Panc1 (cell line): ENCODE measurements around the gene TPBGL. TPM values are rescaled to one million over a fixed set of nuclear protein-coding genes. Genes with fewer than 3 reads are reported as not detected.

Experiments
- ATAC-seq: fragments of 200-7000 bp; cut with Tn5 transposase; 2 replicates; pipeline ENCODE4 v1.9.1; 2020; ENCODE audit warnings: mild to moderate bottlenecking, moderate library complexity
- Bru-seq: library from RNA; stranded (reverse); fragments of 400-500 nt; gene quantifications from one replicate; lab custom pipeline; 2021; lab: Mats Ljungman, UMichigan
- BruChase-seq, 2 experiments: library from RNA; stranded (reverse); fragments of 400-500 nt; gene quantifications; one replicate each; lab custom pipeline; 2021; lab: Mats Ljungman, UMichigan
- BruUV-seq: library from RNA; stranded (reverse); fragments of 400-500 nt; replicated peaks from 2 replicates; lab custom pipeline; 2021; lab: Mats Ljungman, UMichigan
- CTCF ChIA-PET: fragments of 300-600 bp; sonication (Branson Sonifier 250); formaldehyde crosslinking; loops from one replicate; lab custom pipeline; 2022; ENCODE audit warnings: antibody characterized with exemption; lab: Charles Lee
- POLR2A ChIA-PET: fragments of 300-600 bp; sonication (Branson Sonifier 250); formaldehyde crosslinking; loops from one replicate; lab custom pipeline; 2022; ENCODE audit warnings: antibody characterized with exemption; lab: Charles Lee
- DNase-seq: peaks from one replicate; pipeline ENCODE4 v3.0.0-alpha.2; 2010; ENCODE audit warnings: low read depth, low spot score
- H3K27ac ChIP-seq: 2 replicates; pipeline ENCODE4 v1.5.1; 2011; ENCODE audit warnings: mild to moderate bottlenecking, low read length, inconsistent platforms
- H3K27me3 ChIP-seq: fragments of 200-500 bp; sonication (Bioruptor generic); 2 replicates; pipeline ENCODE4 v1.6.0; 2014; ENCODE audit warnings: low read length, inconsistent platforms; ENCODE audit not compliant: control insufficient read depth, insufficient read depth
- H3K36me3 ChIP-seq: fragments of 200-500 bp; sonication (Bioruptor generic); 2 replicates; pipeline ENCODE4 v1.5.1; 2014; ENCODE audit warnings: inconsistent platforms, mild to moderate bottlenecking, low read length, moderate library complexity; ENCODE audit not compliant: control insufficient read depth, insufficient read depth
- H3K4me1 ChIP-seq: 2 replicates; pipeline ENCODE4 v1.5.1; 2011; ENCODE audit warnings: inconsistent platforms, mild to moderate bottlenecking, low read length, moderate library complexity; ENCODE audit not compliant: control insufficient read depth, insufficient read depth
- H3K4me3 ChIP-seq, 2 experiments: 2 replicates each; pipeline ENCODE4 v1.5.1; 2011 to 2012; ENCODE audit warnings: low read depth in 2 of 2, low read length in 2 of 2, mild to moderate bottlenecking in 2 of 2, inconsistent platforms in 1 of 2, moderate library complexity in 1 of 2
- H3K9me3 ChIP-seq: fragments of 200-500 bp; sonication (Bioruptor generic); 2 replicates; pipeline ENCODE4 v1.5.1; 2014; ENCODE audit warnings: low read depth, mild to moderate bottlenecking, inconsistent platforms, low read length, moderate library complexity; ENCODE audit not compliant: control insufficient read depth, insufficient read depth
- POLR2AphosphoS5 ChIP-seq: IDR thresholded peaks from 2 replicates; pipeline ENCODE4 v1.6.1; 2012; ENCODE audit warnings: mild to moderate bottlenecking, low read depth, low read length, moderate library complexity
- SIN3A ChIP-seq: IDR thresholded peaks from 2 replicates; pipeline ENCODE4 v1.6.1; 2012; ENCODE audit warnings: low read depth, mild to moderate bottlenecking, low read length, moderate library complexity, borderline replicate concordance; ENCODE audit not compliant: insufficient read depth
- TCF7L2 ChIP-seq: IDR thresholded peaks from 2 replicates; pipeline ENCODE4 v1.6.1; 2011; ENCODE audit warnings: mild to moderate bottlenecking, low read depth, low read length, inconsistent platforms
- in situ Hi-C: cut with HindIII; loops from 2 replicates; pipeline ENCODE4 v1.10.0; 2016; ENCODE audit warnings: low sequenced_read_pairs, low pct_unique_long_range_greater_than_20kb
- intact Hi-C: fragments of 100-400 bp; cut with micrococcal nuclease; formaldehyde crosslinking; loops from one replicate; pipeline ENCODE4 v1.10.0; 2022; ENCODE audit not compliant: unreplicated experiment
- long read RNA-seq: library from polyadenylated mRNA; unstranded; transcript quantifications from one replicate; pipeline ENCODE4 v2.0.0, GENCODE V29; 2021; ENCODE audit not compliant: unreplicated experiment
- polyA plus RNA-seq: library from polyadenylated mRNA; unstranded; fragments of >200 nt; gene quantifications from one replicate; pipeline ENCODE4 v1.2.1, GENCODE V29; 2012; ENCODE audit warnings: missing spikeins; ENCODE audit not compliant: insufficient read length
- total RNA-seq: library from RNA; stranded (reverse); gene quantifications from one replicate; pipeline ENCODE4 v1.2.1, GENCODE V29; 2021; ENCODE audit not compliant: unreplicated experiment
- TF ChIP-seq, protein P1 (sequence below), 2 experiments: IDR thresholded peaks; 2 replicates each; pipeline ENCODE4 v1.6.1; 2011 to 2012; ENCODE audit warnings: low read depth in 2 of 2, control low read depth in 1 of 2, low read length in 1 of 2, mild to moderate bottlenecking in 1 of 2, moderate library complexity in 1 of 2; ENCODE audit not compliant: insufficient read depth in 1 of 2
- TF ChIP-seq, protein P2 (sequence below): fragments of 450-650 bp; IDR thresholded peaks from 2 replicates; pipeline ENCODE4 v1.5.1; 2017; ENCODE audit warnings: mild to moderate bottlenecking

Gene TPBGL, protein sequence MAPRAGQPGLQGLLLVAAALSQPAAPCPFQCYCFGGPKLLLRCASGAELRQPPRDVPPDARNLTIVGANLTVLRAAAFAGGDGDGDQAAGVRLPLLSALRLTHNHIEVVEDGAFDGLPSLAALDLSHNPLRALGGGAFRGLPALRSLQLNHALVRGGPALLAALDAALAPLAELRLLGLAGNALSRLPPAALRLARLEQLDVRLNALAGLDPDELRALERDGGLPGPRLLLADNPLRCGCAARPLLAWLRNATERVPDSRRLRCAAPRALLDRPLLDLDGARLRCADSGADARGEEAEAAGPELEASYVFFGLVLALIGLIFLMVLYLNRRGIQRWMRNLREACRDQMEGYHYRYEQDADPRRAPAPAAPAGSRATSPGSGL
- 0.54 TPM for total RNA-seq
- 0.80 TPM for polyA plus RNA-seq
- percentile 20 among the genes with signal in this experiment for Bru-seq, nascent RNA
- percentile 21 among the genes with signal in this experiment for BruChase-seq, experiment 1, labeled RNA remaining after a 2-hour chase
- percentile 34 among the genes with signal in this experiment for BruChase-seq, experiment 2, labeled RNA remaining after a 6-hour chase
- long read RNA-seq = 0 reads

DNA sequence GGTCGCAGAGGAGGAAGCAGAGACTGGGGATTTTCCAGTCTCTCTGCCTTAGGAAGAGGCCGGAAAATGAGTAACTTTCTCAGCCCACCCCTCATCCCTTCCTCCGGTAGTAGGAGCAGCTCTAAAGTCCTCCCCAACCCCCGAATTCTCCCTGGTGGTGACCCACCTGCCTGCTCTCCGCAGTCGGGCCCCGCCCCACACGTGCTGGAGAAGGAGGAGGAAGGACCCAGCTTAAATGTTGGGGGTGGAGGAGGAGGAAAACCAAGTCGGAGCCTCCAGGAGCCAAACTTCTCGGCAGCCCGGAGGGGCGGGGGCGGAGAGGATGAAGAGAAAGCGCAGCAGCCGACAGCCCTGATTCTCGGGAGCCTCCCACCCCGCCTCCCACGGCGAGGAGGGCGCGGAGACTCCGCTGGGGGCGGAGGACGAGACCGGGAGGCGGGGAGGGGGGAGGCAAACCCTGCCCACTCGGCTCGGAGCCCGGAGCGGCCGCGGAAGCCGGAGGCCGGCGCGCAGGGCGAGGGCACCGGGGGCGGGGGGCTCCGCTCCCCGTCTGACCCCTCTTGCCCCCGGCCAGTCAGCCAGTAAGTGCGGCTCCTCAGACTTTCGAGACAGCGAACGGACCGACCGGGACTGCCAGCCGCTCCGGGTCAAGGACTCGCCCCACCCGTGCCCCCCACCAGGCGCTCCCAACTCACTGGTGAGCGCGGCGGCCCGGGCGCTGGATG lies at the start of gene TPBGL:
TSS of gene TPBGL (plus strand) at position 464 of the 725 bp plus-strand sequence. CDS start 276 bp downstream, outside the sequence.
- CTCF ChIA-PET = interaction anchor here (0.8 to 5.7 kb wide), 4 partner anchors 35 to 310 kb away, joined by 4 to 66 read pairs (median 4); no protein-coding TSS in a partner anchor
- H3K4me3 ChIP-seq = peak within 1 kb of the TSS; percentile 42 to 50
- in situ Hi-C loops = loop anchor here (25.0 kb wide), 1 partner anchor 228 kb away; no protein-coding TSS in a partner anchor
- H3K4me1 ChIP-seq = no peaks in the 10 kb centered on the region
- TF ChIP-seq TCF7L2 = no peak
- TF ChIP-seq, protein P1, sequence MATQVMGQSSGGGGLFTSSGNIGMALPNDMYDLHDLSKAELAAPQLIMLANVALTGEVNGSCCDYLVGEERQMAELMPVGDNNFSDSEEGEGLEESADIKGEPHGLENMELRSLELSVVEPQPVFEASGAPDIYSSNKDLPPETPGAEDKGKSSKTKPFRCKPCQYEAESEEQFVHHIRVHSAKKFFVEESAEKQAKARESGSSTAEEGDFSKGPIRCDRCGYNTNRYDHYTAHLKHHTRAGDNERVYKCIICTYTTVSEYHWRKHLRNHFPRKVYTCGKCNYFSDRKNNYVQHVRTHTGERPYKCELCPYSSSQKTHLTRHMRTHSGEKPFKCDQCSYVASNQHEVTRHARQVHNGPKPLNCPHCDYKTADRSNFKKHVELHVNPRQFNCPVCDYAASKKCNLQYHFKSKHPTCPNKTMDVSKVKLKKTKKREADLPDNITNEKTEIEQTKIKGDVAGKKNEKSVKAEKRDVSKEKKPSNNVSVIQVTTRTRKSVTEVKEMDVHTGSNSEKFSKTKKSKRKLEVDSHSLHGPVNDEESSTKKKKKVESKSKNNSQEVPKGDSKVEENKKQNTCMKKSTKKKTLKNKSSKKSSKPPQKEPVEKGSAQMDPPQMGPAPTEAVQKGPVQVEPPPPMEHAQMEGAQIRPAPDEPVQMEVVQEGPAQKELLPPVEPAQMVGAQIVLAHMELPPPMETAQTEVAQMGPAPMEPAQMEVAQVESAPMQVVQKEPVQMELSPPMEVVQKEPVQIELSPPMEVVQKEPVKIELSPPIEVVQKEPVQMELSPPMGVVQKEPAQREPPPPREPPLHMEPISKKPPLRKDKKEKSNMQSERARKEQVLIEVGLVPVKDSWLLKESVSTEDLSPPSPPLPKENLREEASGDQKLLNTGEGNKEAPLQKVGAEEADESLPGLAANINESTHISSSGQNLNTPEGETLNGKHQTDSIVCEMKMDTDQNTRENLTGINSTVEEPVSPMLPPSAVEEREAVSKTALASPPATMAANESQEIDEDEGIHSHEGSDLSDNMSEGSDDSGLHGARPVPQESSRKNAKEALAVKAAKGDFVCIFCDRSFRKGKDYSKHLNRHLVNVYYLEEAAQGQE (IDR thresholded peaks at IDR 0.05; ENCODE audit: insufficient read depth in 1 of 2, low read depth in 2 of 2, low read length in 1 of 2) = no peak
- TF ChIP-seq, protein P2, sequence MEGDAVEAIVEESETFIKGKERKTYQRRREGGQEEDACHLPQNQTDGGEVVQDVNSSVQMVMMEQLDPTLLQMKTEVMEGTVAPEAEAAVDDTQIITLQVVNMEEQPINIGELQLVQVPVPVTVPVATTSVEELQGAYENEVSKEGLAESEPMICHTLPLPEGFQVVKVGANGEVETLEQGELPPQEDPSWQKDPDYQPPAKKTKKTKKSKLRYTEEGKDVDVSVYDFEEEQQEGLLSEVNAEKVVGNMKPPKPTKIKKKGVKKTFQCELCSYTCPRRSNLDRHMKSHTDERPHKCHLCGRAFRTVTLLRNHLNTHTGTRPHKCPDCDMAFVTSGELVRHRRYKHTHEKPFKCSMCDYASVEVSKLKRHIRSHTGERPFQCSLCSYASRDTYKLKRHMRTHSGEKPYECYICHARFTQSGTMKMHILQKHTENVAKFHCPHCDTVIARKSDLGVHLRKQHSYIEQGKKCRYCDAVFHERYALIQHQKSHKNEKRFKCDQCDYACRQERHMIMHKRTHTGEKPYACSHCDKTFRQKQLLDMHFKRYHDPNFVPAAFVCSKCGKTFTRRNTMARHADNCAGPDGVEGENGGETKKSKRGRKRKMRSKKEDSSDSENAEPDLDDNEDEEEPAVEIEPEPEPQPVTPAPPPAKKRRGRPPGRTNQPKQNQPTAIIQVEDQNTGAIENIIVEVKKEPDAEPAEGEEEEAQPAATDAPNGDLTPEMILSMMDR = no peak
- no peak for TF ChIP-seq SIN3A
- TF ChIP-seq POLR2AphosphoS5 = no peak
- no peaks in the 10 kb centered on the region; the same call in 1 of the 2 replicates for H3K27me3 ChIP-seq
- no peaks in the 10 kb centered on the region for H3K9me3 ChIP-seq
- POLR2A ChIA-PET = no interaction called here
- DNase-seq (no peak), ATAC-seq (no peak)
- intact Hi-C loops = loop anchor here (10.0 kb wide), 1 partner anchor 316 kb away; no protein-coding TSS in a partner anchor
- BruUV-seq = no TSS peak
- H3K27ac ChIP-seq = no peak within 1 kb of the TSS
- no peaks in the 10 kb centered on the region for H3K36me3 ChIP-seq

DNA sequence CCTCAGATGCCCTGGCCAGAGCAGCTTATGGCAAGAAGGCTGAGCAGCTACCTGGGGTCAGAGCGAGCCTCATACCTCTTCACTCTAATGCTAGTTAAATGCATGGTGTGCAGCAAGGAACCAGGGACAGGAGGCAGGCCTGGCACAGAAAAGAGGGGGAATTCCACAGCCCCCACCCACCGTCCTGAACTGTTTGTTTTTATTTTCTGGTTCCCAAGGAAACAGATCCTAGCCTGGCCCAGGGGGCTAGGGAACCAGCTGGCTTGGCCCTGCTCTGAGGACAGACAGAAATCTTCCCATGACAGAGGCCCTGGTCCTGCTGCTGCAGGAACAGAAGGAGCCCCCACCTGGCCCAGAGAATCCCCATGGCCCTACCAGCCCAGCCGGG lies 49.2 kb upstream of the TPBGL start:
- ChIA-PET POLR2A (no interaction called here), CTCF (interaction anchor here (2.3 kb wide), 1 partner anchor 14 kb away, joined by 6 read pairs; no protein-coding TSS in a partner anchor)
- no peak overlapping the region for H3K27ac ChIP-seq
- peaks cover 3% of the 10 kb centered on the region; the same call in 1 of the 2 replicates for H3K27me3 ChIP-seq
- H3K9me3 ChIP-seq = no peaks in the 10 kb centered on the region
- no peaks in the 10 kb centered on the region for H3K36me3 ChIP-seq
- no peaks in the 10 kb centered on the region for H3K4me1 ChIP-seq
- H3K4me3 ChIP-seq = no peak overlapping the region
- intact Hi-C loops (no loop called here), in situ Hi-C loops (no loop called here)
- DNase-seq = no peak
- no peak for ATAC-seq
- BruUV-seq = no TSS peak
- TF ChIP-seq, protein P1 (IDR thresholded peaks at IDR 0.05; ENCODE audit: insufficient read depth in 1 of 2, low read depth in 2 of 2, low read length in 1 of 2) = no peak
- TF ChIP-seq POLR2AphosphoS5 = no peak
- no peak for TF ChIP-seq TCF7L2
- TF ChIP-seq SIN3A = no peak
- TF ChIP-seq, protein P2 = no peak
